GM12878 (cell line): ENCODE results near the gene SMG5. TPM values are rescaled to one million over a fixed set of nuclear protein-coding genes. Genes with fewer than 3 reads are reported as not detected.

Experiments
- BHLHE40 ChIP-seq, 2 experiments: fragments of 450-650 bp in 1 of 2; IDR thresholded peaks; 2 replicates each; pipeline ENCODE4 v1.6.1; 2011 to 2017; ENCODE audit warnings: low read depth in 2 of 2, borderline replicate concordance in 1 of 2, improper control_type of control experiment in 1 of 2, low read length in 1 of 2, mild to moderate bottlenecking in 1 of 2
- CBX3 ChIP-seq: fragments of 200-600 bp; sonication (generic); IDR thresholded peaks from 2 replicates; pipeline ENCODE4 v1.6.1; 2016; ENCODE audit warnings: low read depth, borderline replicate concordance
- CHD1 ChIP-seq: IDR thresholded peaks from 2 replicates; pipeline ENCODE4 v1.6.1; 2012; ENCODE audit warnings: low read depth, low read length, improper control_type of control experiment
- CHD2 ChIP-seq: IDR thresholded peaks from 2 replicates; pipeline ENCODE4 v1.6.1; 2011; ENCODE audit warnings: low read depth, low read length, improper control_type of control experiment, borderline replicate concordance
- HCFC1 ChIP-seq: fragments of 150-350 bp; IDR thresholded peaks from 2 replicates; pipeline ENCODE4 v1.6.1; 2014; ENCODE audit warnings: low read length
- JUND ChIP-seq: IDR thresholded peaks from 2 replicates; pipeline ENCODE4 v1.6.1; 2012; ENCODE audit warnings: low read depth, mild to moderate bottlenecking, low read length, improper control_type of control experiment, moderate library complexity
- MEF2A ChIP-seq: IDR thresholded peaks from 2 replicates; pipeline ENCODE4 v1.6.1; 2011; ENCODE audit warnings: low read depth, mild to moderate bottlenecking, low read length, moderate library complexity; ENCODE audit not compliant: insufficient read depth
- MYC ChIP-seq: IDR thresholded peaks from 2 replicates; pipeline ENCODE4 v1.6.1; 2011; ENCODE audit warnings: mild to moderate bottlenecking, low read length, moderate library complexity, inconsistent platforms; ENCODE audit not compliant: insufficient read depth, insufficient replicate concordance, insufficient read length, severe bottlenecking
- NFYA ChIP-seq: IDR thresholded peaks from 2 replicates; pipeline ENCODE4 v1.6.1; 2011; ENCODE audit warnings: low read depth, mild to moderate bottlenecking, low read length, improper control_type of control experiment, borderline replicate concordance
- POLR2AphosphoS2 ChIP-seq: IDR thresholded peaks from 2 replicates; pipeline ENCODE4 v1.6.1; 2011; ENCODE audit warnings: low read depth, mild to moderate bottlenecking, low read length, improper control_type of control experiment, moderate library complexity
- RAD51 ChIP-seq: fragments of 450-650 bp; IDR thresholded peaks from 2 replicates; pipeline ENCODE4 v1.6.1; 2016; ENCODE audit warnings: moderate library complexity, mild to moderate bottlenecking, inconsistent platforms
- SPI1 ChIP-seq: IDR thresholded peaks from 2 replicates; pipeline ENCODE4 v1.6.1; 2011; ENCODE audit warnings: low read depth, mild to moderate bottlenecking, low read length, moderate library complexity, borderline replicate concordance; ENCODE audit not compliant: insufficient read depth
- SREBF2 ChIP-seq: IDR thresholded peaks from 2 replicates; pipeline ENCODE4 v1.6.1; 2012; ENCODE audit warnings: mild to moderate bottlenecking, low read length
- SUZ12 ChIP-seq: fragments of 200-600 bp; sonication (generic); IDR thresholded peaks from one replicate; pipeline ENCODE4 v1.6.1; 2018; ENCODE audit warnings: antibody characterized with exemption, mild to moderate bottlenecking; ENCODE audit not compliant: unreplicated experiment
- TBL1XR1 ChIP-seq: IDR thresholded peaks from 2 replicates; pipeline ENCODE4 v1.6.1; 2012; ENCODE audit warnings: low read depth, low read length, improper control_type of control experiment
- polyA plus RNA-seq, 11 experiments: library from polyadenylated mRNA; depleted of rRNA in 4 of 11; unstranded in 6 of 11; stranded (reverse) in 5 of 11; fragments of >200 nt; fragmentation: Nextera tagmentation in 4 of 11; fragmentation: Illumina TruSeq in 1 of 11; extraction: Ambion mirVana in 4 of 11; extraction: Trizol in 1 of 11; gene quantifications; 1 replicate in 1 of 11; 2 replicates in 10 of 11; pipeline versions ENCODE4 v1.2.1 to v1.2.3, GENCODE V29; 2011 to 2016; ENCODE audit warnings: inconsistent platforms in 2 of 11, missing spikeins in 2 of 11, low read depth in 1 of 11
- total RNA-seq, 4 experiments: library from RNA; depleted of rRNA in 3 of 4; stranded (reverse); fragments of >200 nt in 3 of 4; fragmentation: Illumina TruSeq in 1 of 4; extraction: Trizol in 1 of 4; gene quantifications; 2 replicates each; pipeline versions ENCODE4 v1.2.1 to v1.2.3, GENCODE V29; 2013 to 2021
- TF ChIP-seq, protein P1 (sequence below): fragments of 450-650 bp; IDR thresholded peaks from 2 replicates; pipeline ENCODE4 v1.6.1; 2016; ENCODE audit warnings: mild to moderate bottlenecking
- TF ChIP-seq, protein P2 (sequence below): fragments of 450-650 bp; IDR thresholded peaks from 2 replicates; pipeline ENCODE4 v1.6.1; 2016; ENCODE audit warnings: mild to moderate bottlenecking
- TF ChIP-seq, protein P3 (sequence below): fragments of 150-350 bp; IDR thresholded peaks from 2 replicates; pipeline ENCODE4 v1.6.1; 2016; ENCODE audit warnings: low read depth, low read length
- TF ChIP-seq, protein P4 (sequence below): fragments of 450-650 bp; formaldehyde crosslinking; IDR thresholded peaks from 2 replicates; pipeline ENCODE4 v1.4.0; 2022; ENCODE audit warnings: mild to moderate bottlenecking, moderate library complexity
- TF ChIP-seq, protein P5 (sequence below): IDR thresholded peaks from 2 replicates; pipeline ENCODE4 v1.6.1; 2012; ENCODE audit warnings: low read length, inconsistent platforms

Gene SMG5
- total and polyA plus RNA-seq, 10 of the 15 experiments (the other 5 are each of a cell fraction or from before 2014, with no cell fraction given), result 0.76 to 61.5 (median 48.8) TPM

DNA sequence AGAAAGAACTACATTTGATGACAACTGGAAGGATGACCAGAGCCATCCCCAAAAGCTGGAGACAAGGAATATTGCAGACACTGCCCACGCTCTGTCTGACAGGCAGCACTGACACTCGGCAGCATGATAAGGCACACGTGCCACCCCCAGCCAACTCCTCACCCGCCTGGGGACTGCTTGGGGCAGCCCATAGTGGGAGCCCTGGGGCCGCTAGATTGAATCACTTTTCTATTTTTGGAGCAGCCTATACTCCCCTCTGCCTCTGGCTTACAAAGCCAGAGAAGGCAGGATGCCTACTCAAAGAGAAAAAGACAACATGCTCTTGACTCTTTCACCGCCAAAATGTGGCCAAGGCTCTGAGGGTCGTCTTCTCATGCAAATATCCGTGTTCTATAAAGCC lies 1.3 kb downstream of the SMG5 start (continued):
- TF ChIP-seq MEF2A (peak; percentile 97), POLR2AphosphoS2 (no peak), CHD1 (no peak), RAD51 (peak; percentile 55; the same call in 1 of the 2 replicates), JUND (peak; percentile 78; the same call in 1 of the 2 replicates), SUZ12 (no peak), MYC (no peak), HCFC1 (no peak), SPI1 (no peak), BHLHE40 (IDR thresholded peaks at IDR 0.05; ENCODE audit: borderline replicate concordance in 1 of 2, low read depth in 2 of 2, low read length in 1 of 2) (peak; percentile 94 to 95), TBL1XR1 (0 out of 2 replicates have a peak, but pooled peaks have one; percentile 47), NFYA (no peak), CBX3 (no peak), SREBF2 (no peak), CHD2 (peak; percentile 38; the same call in 1 of the 2 replicates)
- TF ChIP-seq, protein P1, sequence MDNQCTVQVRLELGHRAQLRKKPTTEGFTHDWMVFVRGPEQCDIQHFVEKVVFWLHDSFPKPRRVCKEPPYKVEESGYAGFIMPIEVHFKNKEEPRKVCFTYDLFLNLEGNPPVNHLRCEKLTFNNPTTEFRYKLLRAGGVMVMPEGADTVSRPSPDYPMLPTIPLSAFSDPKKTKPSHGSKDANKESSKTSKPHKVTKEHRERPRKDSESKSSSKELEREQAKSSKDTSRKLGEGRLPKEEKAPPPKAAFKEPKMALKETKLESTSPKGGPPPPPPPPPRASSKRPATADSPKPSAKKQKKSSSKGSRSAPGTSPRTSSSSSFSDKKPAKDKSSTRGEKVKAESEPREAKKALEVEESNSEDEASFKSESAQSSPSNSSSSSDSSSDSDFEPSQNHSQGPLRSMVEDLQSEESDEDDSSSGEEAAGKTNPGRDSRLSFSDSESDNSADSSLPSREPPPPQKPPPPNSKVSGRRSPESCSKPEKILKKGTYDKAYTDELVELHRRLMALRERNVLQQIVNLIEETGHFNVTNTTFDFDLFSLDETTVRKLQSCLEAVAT, result no peak
- TF ChIP-seq, protein P2, sequence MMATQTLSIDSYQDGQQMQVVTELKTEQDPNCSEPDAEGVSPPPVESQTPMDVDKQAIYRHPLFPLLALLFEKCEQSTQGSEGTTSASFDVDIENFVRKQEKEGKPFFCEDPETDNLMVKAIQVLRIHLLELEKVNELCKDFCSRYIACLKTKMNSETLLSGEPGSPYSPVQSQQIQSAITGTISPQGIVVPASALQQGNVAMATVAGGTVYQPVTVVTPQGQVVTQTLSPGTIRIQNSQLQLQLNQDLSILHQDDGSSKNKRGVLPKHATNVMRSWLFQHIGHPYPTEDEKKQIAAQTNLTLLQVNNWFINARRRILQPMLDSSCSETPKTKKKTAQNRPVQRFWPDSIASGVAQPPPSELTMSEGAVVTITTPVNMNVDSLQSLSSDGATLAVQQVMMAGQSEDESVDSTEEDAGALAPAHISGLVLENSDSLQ, result peak; percentile 75
- TF ChIP-seq, protein P3, sequence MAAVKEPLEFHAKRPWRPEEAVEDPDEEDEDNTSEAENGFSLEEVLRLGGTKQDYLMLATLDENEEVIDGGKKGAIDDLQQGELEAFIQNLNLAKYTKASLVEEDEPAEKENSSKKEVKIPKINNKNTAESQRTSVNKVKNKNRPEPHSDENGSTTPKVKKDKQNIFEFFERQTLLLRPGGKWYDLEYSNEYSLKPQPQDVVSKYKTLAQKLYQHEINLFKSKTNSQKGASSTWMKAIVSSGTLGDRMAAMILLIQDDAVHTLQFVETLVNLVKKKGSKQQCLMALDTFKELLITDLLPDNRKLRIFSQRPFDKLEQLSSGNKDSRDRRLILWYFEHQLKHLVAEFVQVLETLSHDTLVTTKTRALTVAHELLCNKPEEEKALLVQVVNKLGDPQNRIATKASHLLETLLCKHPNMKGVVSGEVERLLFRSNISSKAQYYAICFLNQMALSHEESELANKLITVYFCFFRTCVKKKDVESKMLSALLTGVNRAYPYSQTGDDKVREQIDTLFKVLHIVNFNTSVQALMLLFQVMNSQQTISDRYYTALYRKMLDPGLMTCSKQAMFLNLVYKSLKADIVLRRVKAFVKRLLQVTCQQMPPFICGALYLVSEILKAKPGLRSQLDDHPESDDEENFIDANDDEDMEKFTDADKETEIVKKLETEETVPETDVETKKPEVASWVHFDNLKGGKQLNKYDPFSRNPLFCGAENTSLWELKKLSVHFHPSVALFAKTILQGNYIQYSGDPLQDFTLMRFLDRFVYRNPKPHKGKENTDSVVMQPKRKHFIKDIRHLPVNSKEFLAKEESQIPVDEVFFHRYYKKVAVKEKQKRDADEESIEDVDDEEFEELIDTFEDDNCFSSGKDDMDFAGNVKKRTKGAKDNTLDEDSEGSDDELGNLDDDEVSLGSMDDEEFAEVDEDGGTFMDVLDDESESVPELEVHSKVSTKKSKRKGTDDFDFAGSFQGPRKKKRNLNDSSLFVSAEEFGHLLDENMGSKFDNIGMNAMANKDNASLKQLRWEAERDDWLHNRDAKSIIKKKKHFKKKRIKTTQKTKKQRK, result no peak
- TF ChIP-seq, protein P4, sequence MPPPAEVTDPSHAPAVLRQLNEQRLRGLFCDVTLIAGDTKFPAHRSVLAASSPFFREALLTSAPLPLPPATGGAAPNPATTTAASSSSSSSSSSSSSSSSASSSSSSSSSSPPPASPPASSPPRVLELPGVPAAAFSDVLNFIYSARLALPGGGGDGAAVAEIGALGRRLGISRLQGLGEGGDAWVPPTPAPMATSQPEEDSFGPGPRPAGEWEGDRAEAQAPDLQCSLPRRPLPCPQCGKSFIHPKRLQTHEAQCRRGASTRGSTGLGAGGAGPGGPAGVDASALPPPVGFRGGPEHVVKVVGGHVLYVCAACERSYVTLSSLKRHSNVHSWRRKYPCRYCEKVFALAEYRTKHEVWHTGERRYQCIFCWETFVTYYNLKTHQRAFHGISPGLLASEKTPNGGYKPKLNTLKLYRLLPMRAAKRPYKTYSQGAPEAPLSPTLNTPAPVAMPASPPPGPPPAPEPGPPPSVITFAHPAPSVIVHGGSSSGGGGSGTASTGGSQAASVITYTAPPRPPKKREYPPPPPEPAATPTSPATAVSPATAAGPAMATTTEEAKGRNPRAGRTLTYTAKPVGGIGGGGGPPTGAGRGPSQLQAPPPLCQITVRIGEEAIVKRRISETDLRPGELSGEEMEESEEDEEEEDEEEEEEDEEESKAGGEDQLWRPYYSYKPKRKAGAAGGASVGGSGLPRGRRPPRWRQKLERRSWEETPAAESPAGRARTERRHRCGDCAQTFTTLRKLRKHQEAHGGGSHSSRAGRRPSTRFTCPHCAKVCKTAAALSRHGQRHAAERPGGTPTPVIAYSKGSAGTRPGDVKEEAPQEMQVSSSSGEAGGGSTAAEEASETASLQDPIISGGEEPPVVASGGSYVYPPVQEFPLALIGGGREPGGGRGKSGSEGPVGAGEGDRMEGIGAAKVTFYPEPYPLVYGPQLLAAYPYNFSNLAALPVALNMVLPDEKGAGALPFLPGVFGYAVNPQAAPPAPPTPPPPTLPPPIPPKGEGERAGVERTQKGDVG (CRISPR knock-in tag), result no peak
- TF ChIP-seq, protein P5, sequence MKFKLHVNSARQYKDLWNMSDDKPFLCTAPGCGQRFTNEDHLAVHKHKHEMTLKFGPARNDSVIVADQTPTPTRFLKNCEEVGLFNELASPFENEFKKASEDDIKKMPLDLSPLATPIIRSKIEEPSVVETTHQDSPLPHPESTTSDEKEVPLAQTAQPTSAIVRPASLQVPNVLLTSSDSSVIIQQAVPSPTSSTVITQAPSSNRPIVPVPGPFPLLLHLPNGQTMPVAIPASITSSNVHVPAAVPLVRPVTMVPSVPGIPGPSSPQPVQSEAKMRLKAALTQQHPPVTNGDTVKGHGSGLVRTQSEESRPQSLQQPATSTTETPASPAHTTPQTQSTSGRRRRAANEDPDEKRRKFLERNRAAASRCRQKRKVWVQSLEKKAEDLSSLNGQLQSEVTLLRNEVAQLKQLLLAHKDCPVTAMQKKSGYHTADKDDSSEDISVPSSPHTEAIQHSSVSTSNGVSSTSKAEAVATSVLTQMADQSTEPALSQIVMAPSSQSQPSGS, result peak; percentile 71; the same call in 1 of the 2 replicates
